Erythroblast (primary cell): Measurements from ENCODE around the gene AKT3.

Experiments used
- GATA1 ChIP-seq: IDR thresholded peaks from 2 replicates; pipeline ENCODE4 v1.6.1; 2011; ENCODE audit warnings: low read depth, mild to moderate bottlenecking, control low read depth, low read length, moderate library complexity
- POLR2A ChIP-seq: IDR thresholded peaks from 2 replicates; pipeline ENCODE4 v1.6.1; 2011; ENCODE audit warnings: mild to moderate bottlenecking, low read length

DNA sequence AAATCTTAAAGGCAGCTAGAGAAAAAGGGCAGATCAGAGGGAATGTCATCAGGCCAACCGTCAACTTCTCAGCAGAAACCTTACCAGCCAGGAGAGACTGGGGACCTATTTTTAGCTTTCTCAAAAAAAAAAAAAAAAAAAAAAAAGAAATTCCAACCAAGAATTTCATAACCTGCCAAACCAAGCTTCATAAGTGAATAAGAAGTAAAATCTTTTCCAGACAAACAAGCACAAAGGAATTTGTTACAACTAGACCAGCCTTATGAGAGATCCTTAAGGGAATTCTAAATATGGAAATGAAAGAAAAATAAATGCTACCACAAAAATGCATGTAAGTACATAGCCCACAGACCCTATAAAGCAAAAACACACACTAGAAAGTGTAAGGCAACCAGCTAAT, 267.7 kb downstream of the AKT3 start:
- TF ChIP-seq POLR2A: no peak
- no peak for TF ChIP-seq GATA1
